WTC11 (cell line): ENCODE results near the gene CLTB. TPM values are rescaled to one million over a fixed set of nuclear protein-coding genes. Genes with fewer than 3 reads are reported as not detected.

Source experiments
- ATAC-seq: fragments of 200-7000 bp; cut with Tn5 transposase; 2 replicates; pipeline ENCODE4 v1.10.0; 2021; ENCODE audit warnings: mild to moderate bottlenecking, moderate library complexity
- CTCF ChIA-PET: fragments of 300-600 bp; sonication (Branson Sonifier 250); formaldehyde crosslinking; loops from one replicate; lab custom pipeline; 2021; ENCODE audit warnings: antibody characterized with exemption; lab: Charles Lee
- POLR2A ChIA-PET: fragments of 350-600 bp; sonication (Branson Sonifier 250); formaldehyde crosslinking; loops from one replicate; lab custom pipeline; 2021; ENCODE audit warnings: antibody characterized with exemption; lab: Charles Lee
- DNase-seq: peaks from one replicate; pipeline ENCODE4 v3.0.0; 2021; ENCODE audit warnings: low spot score
- H3K27ac Mint-ChIP-seq: 2 replicates; pipeline ENCODE4 v1.8.0; 2021; ENCODE audit warnings: mixed read lengths
- H3K27me3 Mint-ChIP-seq: 2 replicates; pipeline ENCODE4 v1.8.0; 2021; ENCODE audit warnings: low read depth, mild to moderate bottlenecking, moderate library complexity, mixed read lengths
- H3K36me3 Mint-ChIP-seq: 2 replicates; pipeline ENCODE4 v1.8.0; 2021; ENCODE audit warnings: mixed read lengths
- H3K4me1 Mint-ChIP-seq: 2 replicates; pipeline ENCODE4 v1.8.0; 2022; ENCODE audit warnings: mixed read lengths
- H3K4me3 Mint-ChIP-seq: 2 replicates; pipeline ENCODE4 v1.8.0; 2021; ENCODE audit warnings: mild to moderate bottlenecking, moderate library complexity, mixed read lengths
- H3K9me3 Mint-ChIP-seq: 2 replicates; pipeline ENCODE4 v1.8.0; 2021; ENCODE audit warnings: mixed read lengths
- FOXK1 ChIP-seq: sonication (generic); formaldehyde crosslinking; IDR thresholded peaks from 2 replicates; pipeline ENCODE4 v1.8.0; 2022; ENCODE audit warnings: mild to moderate bottlenecking, moderate library complexity, missing genetic modification reagents
- NFYB ChIP-seq: sonication (generic); formaldehyde crosslinking; conservative IDR thresholded peaks from 2 replicates; pipeline ENCODE4 v1.8.0; 2022; ENCODE audit warnings: low read depth, missing genetic modification reagents
- RELA ChIP-seq: sonication (generic); formaldehyde crosslinking; IDR thresholded peaks from 2 replicates; pipeline ENCODE4 v1.8.1; 2022; ENCODE audit warnings: missing genetic modification reagents, mild to moderate bottlenecking, borderline replicate concordance
- SMAD3 ChIP-seq: sonication (generic); formaldehyde crosslinking; IDR thresholded peaks from 2 replicates; pipeline ENCODE4 v1.8.0; 2022; ENCODE audit warnings: missing genetic modification reagents, mild to moderate bottlenecking, borderline replicate concordance
- total RNA-seq: library from RNA; stranded (reverse); gene quantifications from 3 replicates; pipeline ENCODE4 v1.2.3, GENCODE V29; 2021
- TF ChIP-seq, protein P1 (sequence below): sonication (generic); formaldehyde crosslinking; IDR thresholded peaks from 2 replicates; pipeline ENCODE4 v1.8.0; 2022; ENCODE audit warnings: mild to moderate bottlenecking, missing genetic modification reagents
- TF ChIP-seq, protein P2 (sequence below): fragments of 250-450 bp; sonication (Bioruptor Pico); conservative IDR thresholded peaks from 2 replicates; pipeline ENCODE4 v1.9.0; 2021; ENCODE audit warnings: mild to moderate bottlenecking
- TF ChIP-seq, protein P3 (sequence below): sonication (generic); formaldehyde crosslinking; IDR thresholded peaks from 2 replicates; pipeline ENCODE4 v1.8.1; 2023; ENCODE audit warnings: mild to moderate bottlenecking, missing genetic modification reagents, moderate library complexity
- TF ChIP-seq, protein P4 (sequence below): sonication (generic); formaldehyde crosslinking; IDR thresholded peaks from 2 replicates; pipeline ENCODE4 v1.8.1; 2023; ENCODE audit warnings: mild to moderate bottlenecking, missing genetic modification reagents, borderline replicate concordance
- TF ChIP-seq, protein P5 (sequence below): fragments of 250-450 bp; sonication (Bioruptor Pico); IDR thresholded peaks from 2 replicates; pipeline ENCODE4 v1.9.0; 2021; ENCODE audit warnings: mild to moderate bottlenecking
- TF ChIP-seq, protein P6 (sequence below): fragments of 250-450 bp; sonication (Bioruptor Pico); IDR thresholded peaks from 2 replicates; pipeline ENCODE4 v2.1.2; 2022; ENCODE audit warnings: mild to moderate bottlenecking, moderate library complexity

CLTB gene
- total RNA-seq, 1 experiment from 2014 or later: 33.8 TPM

DNA sequence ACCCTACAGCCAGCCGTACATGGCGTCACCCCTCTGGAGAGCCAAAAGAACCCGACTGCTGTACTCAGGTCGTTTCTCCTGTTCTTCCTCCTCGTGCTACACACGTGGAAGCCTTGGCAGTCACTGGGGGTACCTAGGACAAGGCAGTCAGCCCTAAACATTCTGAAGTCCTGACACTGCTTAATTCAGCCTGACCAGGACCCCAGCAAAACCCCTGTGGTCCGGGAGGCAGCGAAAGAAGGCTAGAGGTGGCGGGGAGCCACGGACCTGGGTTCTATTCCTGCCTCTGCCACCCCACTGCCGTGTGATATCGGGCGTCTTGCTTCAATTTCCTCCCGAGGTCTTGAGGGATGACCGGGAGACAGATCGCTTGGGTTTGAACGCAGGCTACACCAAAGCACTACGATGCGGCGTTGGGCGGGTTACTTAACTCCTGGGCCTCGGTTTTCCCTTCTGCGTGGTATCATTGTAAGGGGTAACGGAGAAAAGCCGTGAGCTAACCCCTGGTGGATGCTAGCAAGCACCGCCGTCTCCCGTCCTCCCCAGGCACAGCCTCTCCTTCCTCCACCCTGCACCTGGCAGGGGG, 51.5 kb downstream of the CLTB start (continued):
- TF ChIP-seq, protein P1, sequence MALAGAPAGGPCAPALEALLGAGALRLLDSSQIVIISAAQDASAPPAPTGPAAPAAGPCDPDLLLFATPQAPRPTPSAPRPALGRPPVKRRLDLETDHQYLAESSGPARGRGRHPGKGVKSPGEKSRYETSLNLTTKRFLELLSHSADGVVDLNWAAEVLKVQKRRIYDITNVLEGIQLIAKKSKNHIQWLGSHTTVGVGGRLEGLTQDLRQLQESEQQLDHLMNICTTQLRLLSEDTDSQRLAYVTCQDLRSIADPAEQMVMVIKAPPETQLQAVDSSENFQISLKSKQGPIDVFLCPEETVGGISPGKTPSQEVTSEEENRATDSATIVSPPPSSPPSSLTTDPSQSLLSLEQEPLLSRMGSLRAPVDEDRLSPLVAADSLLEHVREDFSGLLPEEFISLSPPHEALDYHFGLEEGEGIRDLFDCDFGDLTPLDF (CRISPR knock-in tag): 0 out of 2 replicates have a peak, but pooled peaks have one; percentile 2
- TF ChIP-seq, protein P2, sequence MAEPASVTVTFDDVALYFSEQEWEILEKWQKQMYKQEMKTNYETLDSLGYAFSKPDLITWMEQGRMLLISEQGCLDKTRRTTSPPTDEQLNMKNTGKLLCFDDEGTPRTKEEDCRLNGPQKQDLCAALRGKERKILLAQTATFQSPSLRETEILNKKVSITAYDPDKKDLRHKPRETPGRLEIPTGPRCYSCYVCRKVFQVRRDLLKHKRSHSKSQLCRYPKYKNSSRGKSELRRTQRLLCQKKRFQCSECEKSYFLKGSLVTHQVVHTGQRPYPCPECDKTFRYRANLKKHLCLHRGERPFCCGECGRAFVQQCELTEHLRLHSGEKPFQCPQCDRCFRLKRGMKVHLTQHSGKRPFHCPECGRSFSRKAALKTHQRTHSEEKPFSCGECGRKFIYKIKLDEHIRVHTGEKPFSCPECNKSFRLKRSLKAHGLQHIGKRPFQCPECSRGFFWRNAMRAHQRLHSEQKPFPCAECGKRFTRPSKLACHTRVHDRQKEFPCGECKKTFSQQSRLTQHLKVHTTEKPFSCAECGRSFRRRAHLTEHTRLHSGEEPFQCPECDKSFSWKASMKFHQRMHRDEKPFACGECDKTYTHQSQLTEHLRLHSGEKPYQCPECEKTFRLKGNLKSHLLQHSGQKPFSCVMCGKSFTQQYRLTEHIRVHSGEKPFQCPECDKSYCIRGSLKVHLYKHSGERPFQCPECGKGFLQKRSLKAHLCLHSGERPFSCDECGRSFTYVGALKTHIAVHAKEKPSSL (CRISPR knock-in tag): no peak
- TF ChIP-seq, protein P3, sequence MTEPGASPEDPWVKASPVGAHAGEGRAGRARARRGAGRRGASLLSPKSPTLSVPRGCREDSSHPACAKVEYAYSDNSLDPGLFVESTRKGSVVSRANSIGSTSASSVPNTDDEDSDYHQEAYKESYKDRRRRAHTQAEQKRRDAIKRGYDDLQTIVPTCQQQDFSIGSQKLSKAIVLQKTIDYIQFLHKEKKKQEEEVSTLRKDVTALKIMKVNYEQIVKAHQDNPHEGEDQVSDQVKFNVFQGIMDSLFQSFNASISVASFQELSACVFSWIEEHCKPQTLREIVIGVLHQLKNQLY (CRISPR knock-in tag): no peak

DNA sequence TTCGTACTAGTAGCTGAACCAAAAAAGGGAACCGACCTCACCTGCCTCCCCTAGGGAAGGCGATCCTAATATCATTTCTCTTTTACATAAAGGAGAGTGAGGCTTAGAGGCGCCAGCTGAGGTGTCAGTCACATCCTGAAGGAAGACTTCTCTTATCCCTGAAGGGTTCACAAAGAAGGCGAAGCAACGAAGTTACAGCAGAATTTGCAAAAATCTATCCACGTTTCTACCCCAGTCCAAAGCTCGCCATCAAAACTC, 54.2 kb downstream of the CLTB start:
- Mint-ChIP-seq H3K27me3 (peaks cover 49% of the 10 kb centered on the region), H3K4me1 (peaks cover 13% of the 10 kb centered on the region), H3K9me3 (no peaks in the 10 kb centered on the region), H3K27ac (no peak overlapping the region), H3K36me3 (peaks cover 20% of the 10 kb centered on the region), H3K4me3 (peak overlapping the region; percentile 97)
- ATAC-seq (no peak), DNase-seq (no peak)
- TF ChIP-seq SMAD3 (CRISPR knock-in tag) (no peak), NFYB (no peak), RELA (no peak)
- TF ChIP-seq, protein P4, sequence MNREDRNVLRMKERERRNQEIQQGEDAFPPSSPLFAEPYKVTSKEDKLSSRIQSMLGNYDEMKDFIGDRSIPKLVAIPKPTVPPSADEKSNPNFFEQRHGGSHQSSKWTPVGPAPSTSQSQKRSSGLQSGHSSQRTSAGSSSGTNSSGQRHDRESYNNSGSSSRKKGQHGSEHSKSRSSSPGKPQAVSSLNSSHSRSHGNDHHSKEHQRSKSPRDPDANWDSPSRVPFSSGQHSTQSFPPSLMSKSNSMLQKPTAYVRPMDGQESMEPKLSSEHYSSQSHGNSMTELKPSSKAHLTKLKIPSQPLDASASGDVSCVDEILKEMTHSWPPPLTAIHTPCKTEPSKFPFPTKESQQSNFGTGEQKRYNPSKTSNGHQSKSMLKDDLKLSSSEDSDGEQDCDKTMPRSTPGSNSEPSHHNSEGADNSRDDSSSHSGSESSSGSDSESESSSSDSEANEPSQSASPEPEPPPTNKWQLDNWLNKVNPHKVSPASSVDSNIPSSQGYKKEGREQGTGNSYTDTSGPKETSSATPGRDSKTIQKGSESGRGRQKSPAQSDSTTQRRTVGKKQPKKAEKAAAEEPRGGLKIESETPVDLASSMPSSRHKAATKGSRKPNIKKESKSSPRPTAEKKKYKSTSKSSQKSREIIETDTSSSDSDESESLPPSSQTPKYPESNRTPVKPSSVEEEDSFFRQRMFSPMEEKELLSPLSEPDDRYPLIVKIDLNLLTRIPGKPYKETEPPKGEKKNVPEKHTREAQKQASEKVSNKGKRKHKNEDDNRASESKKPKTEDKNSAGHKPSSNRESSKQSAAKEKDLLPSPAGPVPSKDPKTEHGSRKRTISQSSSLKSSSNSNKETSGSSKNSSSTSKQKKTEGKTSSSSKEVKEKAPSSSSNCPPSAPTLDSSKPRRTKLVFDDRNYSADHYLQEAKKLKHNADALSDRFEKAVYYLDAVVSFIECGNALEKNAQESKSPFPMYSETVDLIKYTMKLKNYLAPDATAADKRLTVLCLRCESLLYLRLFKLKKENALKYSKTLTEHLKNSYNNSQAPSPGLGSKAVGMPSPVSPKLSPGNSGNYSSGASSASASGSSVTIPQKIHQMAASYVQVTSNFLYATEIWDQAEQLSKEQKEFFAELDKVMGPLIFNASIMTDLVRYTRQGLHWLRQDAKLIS (CRISPR knock-in tag): no peak
- TF ChIP-seq, protein P3 (CRISPR knock-in tag): 0 out of 2 replicates have a peak, but pooled peaks have one; percentile 36
- POLR2A ChIA-PET: interaction anchor here (0.6 to 2.0 kb wide), 3 partner anchors 86 to 285 kb away, joined by 3 to 6 read pairs (median 5); partner anchors contain the start of genes FAF2, RNF44 and TSPAN17
- CTCF ChIA-PET: interaction anchor here (0.5 to 2.7 kb wide), 5 partner anchors 43 to 633 kb away, joined by 3 to 16 read pairs (median 3); no protein-coding TSS in a partner anchor

DNA sequence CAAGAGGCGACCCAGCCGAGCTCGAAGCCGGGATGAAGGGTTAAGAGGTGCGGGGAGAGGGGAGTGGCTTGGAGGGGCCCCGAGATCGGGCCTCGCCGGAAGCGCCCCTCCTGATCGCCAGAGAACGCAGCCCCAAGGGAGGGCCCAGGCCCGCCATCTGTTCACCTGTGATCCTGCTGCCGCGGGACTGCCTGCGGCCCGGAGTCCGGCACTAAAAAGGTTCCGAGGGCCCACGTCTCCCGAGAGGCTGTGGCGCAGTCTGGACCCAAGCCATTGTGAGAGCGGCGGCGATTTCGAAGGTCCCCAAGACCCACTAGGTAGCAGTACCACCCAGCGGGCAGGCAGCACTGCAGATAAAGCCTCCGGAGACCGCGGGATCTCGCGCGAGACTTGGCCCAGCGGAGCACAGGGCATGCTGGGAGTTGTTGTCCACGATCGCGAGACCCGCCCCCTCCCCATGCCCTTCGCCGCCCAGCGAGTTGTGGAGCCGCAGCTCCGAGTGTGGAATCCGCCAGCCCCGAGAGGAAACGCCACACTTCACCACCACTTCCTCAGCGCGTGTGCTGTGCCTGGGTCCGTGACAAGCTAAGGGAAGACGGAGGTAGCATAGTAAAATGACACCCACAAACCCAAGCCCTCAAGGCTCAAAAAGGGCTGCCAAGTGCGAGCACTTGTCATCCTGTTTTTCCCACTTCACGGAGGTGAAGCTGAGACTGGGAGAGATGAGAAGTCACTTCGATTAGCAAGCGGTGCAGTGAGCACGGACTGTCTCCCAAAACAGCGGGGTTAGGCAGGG, 54.7 kb downstream of the CLTB start, which contains the start of gene KIAA1191:
KIAA1191 (minus strand) TSS at position 328 of the 796 bp plus-strand sequence. CDS start 2,256 bp downstream, outside the sequence.
- H3K27ac Mint-ChIP-seq: peak within 1 kb of the TSS; percentile 87
- peak within 1 kb of the TSS; percentile 97 for H3K4me3 Mint-ChIP-seq
- POLR2A ChIA-PET: interaction anchor here (0.6 to 2.0 kb wide), 3 partner anchors 86 to 286 kb away, joined by 3 to 6 read pairs (median 5); partner anchors contain the start of genes FAF2, RNF44 and TSPAN17
- peak; percentile 88 for DNase-seq
- H3K9me3 Mint-ChIP-seq: no peaks in the 10 kb centered on the region
- peaks cover 20% of the 10 kb centered on the region for H3K36me3 Mint-ChIP-seq
- CTCF ChIA-PET: interaction anchor here (0.5 to 2.7 kb wide), 7 partner anchors 10 to 632 kb away, joined by 3 to 16 read pairs (median 3); partner anchors contain the start of gene FAF2
- H3K27me3 Mint-ChIP-seq: peaks cover 44% of the 10 kb centered on the region
- peaks cover 11% of the 10 kb centered on the region for H3K4me1 Mint-ChIP-seq
- peak; percentile 77 for ATAC-seq
- TF ChIP-seq FOXK1 (CRISPR knock-in tag): peak; percentile 66; the same call in 1 of the 2 replicates
- TF ChIP-seq, protein P5, sequence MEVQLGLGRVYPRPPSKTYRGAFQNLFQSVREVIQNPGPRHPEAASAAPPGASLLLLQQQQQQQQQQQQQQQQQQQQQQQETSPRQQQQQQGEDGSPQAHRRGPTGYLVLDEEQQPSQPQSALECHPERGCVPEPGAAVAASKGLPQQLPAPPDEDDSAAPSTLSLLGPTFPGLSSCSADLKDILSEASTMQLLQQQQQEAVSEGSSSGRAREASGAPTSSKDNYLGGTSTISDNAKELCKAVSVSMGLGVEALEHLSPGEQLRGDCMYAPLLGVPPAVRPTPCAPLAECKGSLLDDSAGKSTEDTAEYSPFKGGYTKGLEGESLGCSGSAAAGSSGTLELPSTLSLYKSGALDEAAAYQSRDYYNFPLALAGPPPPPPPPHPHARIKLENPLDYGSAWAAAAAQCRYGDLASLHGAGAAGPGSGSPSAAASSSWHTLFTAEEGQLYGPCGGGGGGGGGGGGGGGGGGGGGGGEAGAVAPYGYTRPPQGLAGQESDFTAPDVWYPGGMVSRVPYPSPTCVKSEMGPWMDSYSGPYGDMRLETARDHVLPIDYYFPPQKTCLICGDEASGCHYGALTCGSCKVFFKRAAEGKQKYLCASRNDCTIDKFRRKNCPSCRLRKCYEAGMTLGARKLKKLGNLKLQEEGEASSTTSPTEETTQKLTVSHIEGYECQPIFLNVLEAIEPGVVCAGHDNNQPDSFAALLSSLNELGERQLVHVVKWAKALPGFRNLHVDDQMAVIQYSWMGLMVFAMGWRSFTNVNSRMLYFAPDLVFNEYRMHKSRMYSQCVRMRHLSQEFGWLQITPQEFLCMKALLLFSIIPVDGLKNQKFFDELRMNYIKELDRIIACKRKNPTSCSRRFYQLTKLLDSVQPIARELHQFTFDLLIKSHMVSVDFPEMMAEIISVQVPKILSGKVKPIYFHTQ: no peak
- TF ChIP-seq, protein P4 (CRISPR knock-in tag): peak; percentile 29; the same call in 1 of the 2 replicates
- TF ChIP-seq, protein P6, sequence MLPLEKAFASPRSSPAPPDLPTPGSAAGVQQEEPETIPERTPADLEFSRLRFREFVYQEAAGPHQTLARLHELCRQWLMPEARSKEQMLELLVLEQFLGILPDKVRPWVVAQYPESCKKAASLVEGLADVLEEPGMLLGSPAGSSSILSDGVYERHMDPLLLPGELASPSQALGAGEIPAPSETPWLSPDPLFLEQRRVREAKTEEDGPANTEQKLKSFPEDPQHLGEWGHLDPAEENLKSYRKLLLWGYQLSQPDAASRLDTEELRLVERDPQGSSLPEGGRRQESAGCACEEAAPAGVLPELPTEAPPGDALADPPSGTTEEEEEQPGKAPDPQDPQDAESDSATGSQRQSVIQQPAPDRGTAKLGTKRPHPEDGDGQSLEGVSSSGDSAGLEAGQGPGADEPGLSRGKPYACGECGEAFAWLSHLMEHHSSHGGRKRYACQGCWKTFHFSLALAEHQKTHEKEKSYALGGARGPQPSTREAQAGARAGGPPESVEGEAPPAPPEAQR (CRISPR knock-in tag): no peak
